Measurements from ENCODE around the gene ACSL6.

Gene ACSL6

DNA sequence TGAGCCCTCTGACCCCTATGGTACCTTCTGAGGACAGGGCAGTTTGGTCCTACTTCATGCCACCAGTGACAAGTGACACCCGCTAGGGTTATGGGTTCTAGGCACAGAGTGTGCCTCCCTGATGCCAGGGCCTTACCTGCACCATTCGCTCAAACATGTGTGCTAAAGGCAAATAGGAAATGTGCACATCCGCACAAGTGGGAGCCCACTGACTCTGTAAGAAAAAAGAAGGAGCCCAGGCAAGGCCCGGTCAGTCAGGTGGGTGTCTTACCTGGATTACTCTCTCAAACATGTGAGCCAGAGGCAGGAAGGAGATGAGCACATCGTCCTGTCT, 36.9 kb downstream of the ACSL6 start:
- DNase-seq = no peak

DNA sequence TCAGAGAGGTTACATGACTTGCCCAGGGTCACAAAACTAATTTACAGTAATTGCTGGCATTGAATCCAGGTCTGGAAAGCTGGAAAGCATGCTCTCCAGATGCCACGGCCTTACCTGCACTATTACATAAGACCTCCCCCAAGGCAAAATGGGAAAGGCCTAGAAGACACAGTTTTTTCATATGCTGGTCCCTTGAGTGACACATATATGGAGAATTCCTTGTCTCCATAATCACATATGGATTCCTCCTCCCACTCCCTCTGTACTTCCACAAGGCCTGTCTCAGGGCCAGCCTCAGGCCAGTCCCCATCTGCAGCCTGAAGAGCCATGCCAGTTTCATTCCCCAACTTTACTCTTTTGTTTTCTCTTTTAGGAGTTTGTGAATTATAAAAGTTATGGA, 37.4 kb downstream of the ACSL6 start:
- no peak for DNase-seq

- no peak for DNase-seq
Observed at GRCh38 chr5:131973089-131973712, 38.3 kb downstream of the ACSL6 start.

DNA sequence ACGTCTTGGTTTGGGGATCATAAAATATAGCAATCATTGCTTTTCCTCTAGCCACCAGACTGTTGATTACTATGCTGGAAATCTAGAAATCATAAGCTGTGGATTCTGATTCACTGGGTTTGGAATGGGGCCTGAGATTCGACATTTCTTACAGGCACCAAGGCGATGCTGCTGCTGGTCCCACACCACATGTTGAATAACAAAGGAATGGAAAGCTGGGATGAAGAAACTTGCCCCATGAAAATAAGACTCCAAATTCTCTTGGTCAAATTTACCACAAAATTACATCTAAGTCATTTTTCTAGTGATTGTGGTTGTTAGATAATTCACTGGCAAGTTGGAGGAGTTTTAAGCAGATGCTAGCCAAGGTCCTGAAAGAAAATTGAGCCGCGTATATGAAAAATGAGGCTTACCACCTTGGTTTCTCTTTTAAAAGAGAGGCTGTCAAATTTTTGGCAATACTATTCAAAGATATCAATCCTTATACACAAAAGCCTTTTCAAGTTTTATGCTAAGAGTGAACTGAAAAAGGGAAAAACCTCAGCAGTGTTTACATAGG, 43.0 kb downstream of the ACSL6 start:
- no peak for DNase-seq

DNA sequence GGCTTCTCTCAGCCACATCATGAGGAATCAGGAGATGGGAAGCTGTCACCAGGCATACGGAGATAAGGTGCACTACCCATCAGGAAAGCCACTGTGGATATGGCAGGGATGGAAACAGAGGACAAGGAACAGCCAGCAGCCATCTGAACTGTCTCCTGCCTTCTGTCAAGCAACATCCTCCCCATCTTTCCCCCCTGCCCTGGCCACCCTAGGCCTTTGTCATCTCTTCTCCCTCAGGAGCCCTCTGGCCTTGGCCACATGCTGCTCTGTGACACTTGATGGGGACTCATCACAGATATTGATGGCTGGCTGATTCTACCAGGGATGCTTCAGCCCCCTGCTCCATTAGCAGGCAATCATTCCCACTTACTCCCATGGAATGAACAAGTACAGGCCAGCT, 44.9 kb downstream of the ACSL6 start:
- DNase-seq = no peak

DNA sequence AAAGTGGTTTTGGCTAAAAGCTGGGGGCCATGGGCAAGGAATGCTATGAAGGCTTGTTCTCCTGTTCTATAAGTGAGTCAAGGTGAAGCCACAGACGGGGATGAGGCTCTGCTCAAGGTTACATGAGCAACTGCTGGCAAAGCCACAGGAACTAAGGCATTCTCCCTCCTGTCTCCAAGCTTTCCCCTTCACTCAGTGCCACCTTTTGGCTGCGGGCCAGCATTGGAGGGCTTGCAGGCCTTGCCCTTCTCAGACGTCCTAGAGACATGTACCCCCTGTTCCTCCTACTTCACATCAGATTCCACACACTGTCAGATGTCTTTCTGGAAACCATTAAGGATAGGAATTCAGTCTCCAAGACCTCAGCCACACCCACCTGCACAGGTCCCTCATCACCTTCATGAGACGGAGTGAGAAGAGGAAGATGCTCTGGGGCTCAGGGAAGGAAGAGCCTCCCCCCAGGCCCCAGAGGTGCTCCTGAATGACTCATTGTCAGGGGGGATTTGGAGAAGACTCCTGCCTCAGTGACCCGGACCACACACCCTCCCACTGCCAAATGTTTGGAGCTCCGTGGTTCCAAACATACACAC, 45.5 kb downstream of the ACSL6 start:
- DNase-seq = no peak

- DNase-seq = no peak
Observed at GRCh38 chr5:131959906-131960305, 51.6 kb downstream of the ACSL6 start.

DNA sequence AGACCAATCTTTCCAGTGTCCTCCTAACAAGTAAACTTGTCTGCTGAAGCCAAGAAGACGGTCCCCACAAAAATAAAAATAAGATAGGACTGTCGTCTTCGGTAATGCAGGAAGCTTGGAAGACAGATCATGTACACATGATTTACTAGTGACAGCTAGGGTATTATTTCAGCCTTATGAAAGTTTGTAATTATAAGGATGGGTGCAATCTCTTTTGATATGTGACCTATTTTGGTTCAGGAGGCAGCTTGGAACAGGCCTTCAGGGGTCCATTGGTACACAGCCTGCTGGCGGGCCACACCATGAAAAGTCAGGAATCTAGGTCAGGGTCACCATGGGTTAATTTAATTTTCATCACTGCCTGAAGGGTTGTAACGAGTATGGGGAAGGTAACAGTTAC, 52.3 kb downstream of the ACSL6 start:
- no peak for DNase-seq

GRCh38 chr5:131957721-131958441, 53.6 kb downstream of the ACSL6 start:
- DNase-seq = no peak

DNA sequence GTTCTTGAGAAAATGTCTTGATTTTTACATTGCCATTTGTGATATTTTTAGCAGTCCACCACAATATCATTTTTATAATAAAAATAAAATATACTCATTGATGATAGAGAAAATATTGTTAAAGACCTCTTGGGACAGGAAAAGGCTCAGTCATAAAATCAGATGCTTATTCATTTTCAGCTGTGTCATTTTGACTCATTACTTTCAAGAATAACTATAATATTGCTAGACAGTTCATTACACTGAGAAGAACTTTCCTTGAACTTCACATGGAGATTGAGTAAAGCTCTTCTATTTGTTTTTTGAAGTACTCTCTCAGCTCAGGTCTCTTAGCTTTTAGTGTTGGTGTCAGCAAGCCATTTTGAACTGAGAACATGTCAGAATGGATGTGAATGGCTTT, 57.5 kb downstream of the ACSL6 start:
- no peak for DNase-seq

DNA sequence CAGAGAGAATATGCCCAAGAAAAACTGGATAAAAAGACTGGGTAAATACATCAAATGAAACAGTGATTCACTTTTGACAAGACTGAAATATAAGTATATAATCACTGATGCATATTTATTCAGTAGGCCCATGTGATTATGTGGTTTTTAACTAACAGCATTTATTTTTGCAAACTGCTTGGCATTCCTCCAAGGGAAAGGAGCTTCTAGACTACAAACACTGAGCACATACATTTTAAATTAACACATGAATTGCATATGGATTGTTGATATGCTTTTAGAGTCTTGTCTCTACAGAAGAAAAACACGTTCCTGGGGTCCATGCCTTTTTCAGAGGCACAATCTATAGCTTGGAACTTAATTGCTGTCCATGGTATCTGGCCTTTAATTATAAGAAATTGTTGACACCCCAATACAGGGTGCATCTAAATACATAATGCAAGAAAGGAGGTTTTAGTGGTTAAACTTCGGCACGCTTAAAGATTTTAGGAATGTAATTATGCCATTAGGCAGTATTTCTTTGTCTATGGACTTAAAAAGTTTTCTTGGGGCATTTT, 59.1 kb downstream of the ACSL6 start:
- no peak for DNase-seq

DNA sequence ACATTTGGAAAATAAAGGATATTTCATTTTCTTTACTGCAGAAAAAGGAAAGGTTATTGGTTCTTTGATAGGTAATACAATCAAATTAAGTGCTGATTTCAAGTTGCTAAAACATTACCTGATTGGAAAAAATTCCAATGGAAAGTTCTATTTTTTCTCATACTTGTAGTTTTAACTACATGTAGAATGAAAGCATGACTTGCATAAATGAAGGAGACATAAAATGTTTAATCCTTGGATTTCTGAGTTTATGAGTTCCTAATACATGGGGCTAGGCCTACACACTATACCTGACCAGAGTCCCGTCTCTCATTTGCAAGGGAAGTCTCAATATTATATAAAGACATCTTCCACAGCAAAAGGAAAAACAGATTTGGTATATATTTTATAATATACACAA, 60.8 kb downstream of the ACSL6 start:
- DNase-seq = no peak

DNA sequence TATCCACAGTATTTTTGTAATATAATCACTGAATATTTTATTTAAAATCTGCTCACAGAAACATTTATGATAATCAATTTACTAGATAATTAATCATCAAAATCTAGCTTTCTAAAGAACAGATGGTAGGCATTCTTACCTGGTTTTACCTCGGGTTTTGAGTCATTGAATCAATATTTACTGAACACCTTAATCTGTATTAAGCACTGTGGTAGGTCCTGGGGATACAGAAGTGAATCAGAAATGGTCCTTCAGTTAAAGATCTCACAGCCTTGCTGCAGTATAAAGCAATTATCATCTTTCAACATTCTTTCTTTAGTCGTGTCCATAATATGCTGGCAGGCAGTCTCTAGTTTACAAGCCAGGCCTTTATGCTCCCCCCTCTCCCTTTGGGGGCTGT, 64.0 kb downstream of the ACSL6 start:
- DNase-seq = no peak

DNA sequence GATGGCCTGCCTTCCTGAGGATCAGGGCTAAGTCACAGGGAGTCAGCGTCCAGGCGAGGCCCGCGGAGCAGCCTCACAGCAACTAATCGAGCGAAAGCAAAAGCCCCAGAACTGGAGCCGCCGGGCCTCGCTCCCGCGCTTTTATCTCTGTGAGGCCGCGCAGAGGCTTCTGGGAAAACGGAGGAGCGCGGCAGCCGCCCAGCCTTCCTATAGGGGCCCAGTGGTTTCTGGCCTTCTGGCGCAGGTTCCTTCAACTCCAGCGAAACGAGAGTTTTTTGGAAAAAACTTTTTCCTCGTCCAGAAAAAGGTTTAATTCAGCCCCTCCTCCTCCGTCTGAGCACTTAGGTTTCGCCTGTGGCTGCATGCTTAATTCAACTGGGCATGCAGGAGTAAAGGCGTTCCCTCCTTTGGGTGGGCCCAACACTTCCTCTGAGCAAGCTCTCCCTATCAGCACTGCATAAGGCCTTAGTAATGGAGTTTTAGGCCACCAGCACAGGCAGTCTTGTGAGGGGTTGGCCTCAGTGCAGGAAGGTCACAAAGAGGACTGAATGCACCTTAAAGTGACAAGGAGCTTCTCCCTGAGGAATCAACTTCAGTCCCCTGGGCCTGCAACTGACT, 65.8 kb downstream of the ACSL6 start, which contains the start of gene MEIKIN:
Gene MEIKIN, minus strand, starts transcription at position 113 of the 618 bp plus-strand sequence. CDS start 158 bp downstream, outside the sequence.
- DNase-seq = no peak

- DNase-seq = no peak
Observed at GRCh38 chr5:131944702-131945550, 66.5 kb downstream of the ACSL6 start.

DNA sequence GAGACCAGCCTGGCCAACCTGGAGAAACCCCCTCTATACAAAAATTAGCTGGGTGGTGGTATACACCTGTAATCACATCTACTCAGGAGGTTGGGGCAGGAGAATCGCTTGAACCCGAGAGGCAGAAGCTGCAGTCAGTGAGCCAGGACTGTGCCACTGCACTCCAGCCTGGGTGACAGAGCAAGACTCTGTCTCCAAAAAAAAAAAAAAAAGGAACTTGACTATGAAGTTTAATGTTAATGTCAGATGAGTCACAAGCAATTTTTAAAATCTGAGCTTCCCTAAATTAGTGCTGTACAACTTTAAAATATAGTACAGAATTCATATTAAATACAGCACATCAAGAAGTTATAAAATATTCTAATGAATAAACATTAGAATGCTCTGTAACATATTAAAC, 67.5 kb downstream of the ACSL6 start:
- DNase-seq = no peak

DNA sequence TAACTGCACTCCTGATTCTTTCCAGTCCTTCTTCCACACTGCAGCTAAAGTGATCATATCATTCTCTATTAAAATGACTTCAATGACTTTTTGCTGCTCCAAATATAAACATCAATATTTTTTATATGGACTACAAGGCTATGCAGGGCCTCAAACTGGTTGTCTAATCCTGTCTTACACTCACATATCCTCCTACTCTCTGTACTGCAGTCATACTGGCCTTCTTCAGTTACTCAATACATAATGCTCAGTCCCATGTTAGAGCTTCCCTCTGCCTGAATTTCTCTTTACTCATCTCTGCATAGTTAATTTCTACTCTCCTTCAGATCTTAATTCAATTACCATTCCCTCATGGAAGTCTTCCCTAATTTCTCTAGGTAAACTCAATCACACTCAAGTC, 69.4 kb downstream of the ACSL6 start:
- DNase-seq = no peak

- no peak for DNase-seq
Observed at GRCh38 chr5:131939690-131940345, 71.6 kb downstream of the ACSL6 start.

DNA sequence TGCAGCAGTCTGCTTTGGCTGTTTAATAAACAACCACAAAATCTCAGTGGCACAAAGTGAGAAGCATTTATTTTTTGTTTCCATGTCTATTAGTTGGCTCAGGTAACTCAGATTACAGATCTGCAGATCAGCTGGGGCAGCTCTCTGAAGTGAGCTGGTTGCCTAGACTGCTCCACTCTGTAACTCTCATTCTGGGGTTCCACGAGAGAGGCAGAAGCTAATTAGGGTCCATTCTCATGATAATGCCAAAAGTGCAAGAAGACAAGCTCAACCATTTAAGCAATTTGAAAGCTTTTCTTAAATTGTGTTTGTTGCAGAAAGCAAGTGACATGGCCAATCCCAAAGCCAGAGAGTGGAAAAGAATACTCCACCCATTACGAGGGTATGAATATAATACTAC, 79.2 kb downstream of the ACSL6 start:
- no peak for DNase-seq

DNA sequence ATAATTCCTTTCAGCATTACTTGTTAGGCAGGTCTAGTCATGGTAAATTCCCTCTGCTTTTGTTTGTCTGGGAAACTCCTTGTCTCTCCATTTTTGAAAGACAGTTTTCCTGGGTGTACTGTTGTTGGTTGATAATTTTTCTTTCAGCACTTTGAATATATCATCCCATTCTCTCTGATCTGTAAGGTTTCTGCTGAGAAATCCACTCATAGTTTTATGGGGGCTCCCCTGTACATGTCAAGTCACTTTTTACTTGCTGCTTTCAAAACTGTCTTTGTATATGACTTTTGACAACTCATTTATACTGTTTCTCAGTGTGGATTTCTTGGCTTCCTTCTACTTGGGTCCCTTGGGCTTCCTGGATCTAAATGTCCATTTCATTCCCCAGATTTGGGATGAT, 82.5 kb downstream of the ACSL6 start:
- no peak for DNase-seq

DNA sequence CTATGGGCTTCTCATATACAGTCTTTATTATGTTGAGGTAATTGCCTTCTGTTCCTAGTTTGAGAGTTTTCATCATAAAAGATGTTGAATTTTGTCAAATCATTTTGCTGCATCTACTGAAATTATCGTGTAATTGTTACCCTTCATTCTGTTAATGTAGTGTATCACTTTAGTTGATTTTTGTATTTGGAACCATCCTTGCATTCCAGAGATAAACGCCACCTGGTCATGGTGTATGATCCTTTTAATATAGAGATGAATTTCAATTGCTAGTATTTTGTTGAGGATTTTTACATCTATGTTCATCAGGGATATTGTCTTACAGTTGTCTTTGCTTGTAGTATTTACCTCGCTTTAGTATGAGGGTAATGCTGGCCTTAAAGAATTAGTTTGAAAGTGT, 85.3 kb downstream of the ACSL6 start:
- DNase-seq = no peak

- DNase-seq = no peak
Observed at GRCh38 chr5:131916481-131916880, 95.0 kb downstream of the ACSL6 start.
